Keratinocyte (primary cell): ENCODE data around the gene CNN2. TPM values are rescaled to one million over a fixed set of nuclear protein-coding genes. Genes with fewer than 3 reads are reported as not detected.

ENCODE experiments used
- DNase-seq: peaks from one replicate; pipeline ENCODE4 v3.0.0-alpha.2; 2011; ENCODE audit warnings: low read depth, missing footprints, low spot score
- FAIRE-seq: peaks from 2 replicates; lab custom pipeline; 2011; peaks lifted over from hg19 to GRCh38; lab: Jason Lieb, UNC
- H2AFZ ChIP-seq: 2 replicates; pipeline ENCODE4 v1.6.0; 2012; ENCODE audit warnings: low read length, control low read depth, inconsistent platforms; ENCODE audit not compliant: control insufficient read depth
- H3K27ac ChIP-seq: 2 replicates; pipeline ENCODE4 v1.5.1; 2011; ENCODE audit warnings: low read length; ENCODE audit not compliant: control insufficient read depth, insufficient read depth
- H3K27me3 ChIP-seq: 3 replicates; pipeline ENCODE4 v1.6.0; 2011; ENCODE audit warnings: low read length; ENCODE audit not compliant: control insufficient read depth, insufficient read depth; ENCODE audit errors: extremely low read depth
- H3K36me3 ChIP-seq, 2 experiments: 2 replicates in 1 of 2; 3 replicates in 1 of 2; pipeline ENCODE4 v1.5.1; 2011; ENCODE audit warnings: low read length in 2 of 2, mild to moderate bottlenecking in 1 of 2; ENCODE audit not compliant: control insufficient read depth in 2 of 2, insufficient read depth in 2 of 2; ENCODE audit errors: extremely low read depth in 1 of 2
- H3K4me1 ChIP-seq: 3 replicates; pipeline ENCODE4 v1.5.1; 2011; ENCODE audit warnings: low read length; ENCODE audit not compliant: control insufficient read depth, insufficient read depth; ENCODE audit errors: extremely low read depth
- H3K4me2 ChIP-seq: 3 replicates; pipeline ENCODE4 v1.6.0; 2011; ENCODE audit warnings: low read depth, low read length; ENCODE audit not compliant: control insufficient read depth, insufficient read depth; ENCODE audit errors: extremely low read depth
- H3K4me3 ChIP-seq, 3 experiments: fragments of 200-600 bp in 1 of 3; sonication (generic) in 1 of 3; 2 replicates in 2 of 3; 3 replicates in 1 of 3; pipeline ENCODE4 v1.5.1; 2011 to 2016; ENCODE audit warnings: low read length in 3 of 3, mild to moderate bottlenecking in 3 of 3, control low read depth in 2 of 3, inconsistent platforms in 1 of 3, low read depth in 1 of 3, mixed read lengths in 1 of 3, mixed run types in 1 of 3, moderate library complexity in 1 of 3; ENCODE audit not compliant: control insufficient read depth in 2 of 3, insufficient read depth in 2 of 3; ENCODE audit errors: extremely low read depth in 1 of 3
- H3K79me2 ChIP-seq: 2 replicates; pipeline ENCODE4 v1.6.0; 2012; ENCODE audit warnings: low read length; ENCODE audit not compliant: control insufficient read depth, insufficient read depth
- H3K9ac ChIP-seq: 3 replicates; pipeline ENCODE4 v1.6.0; 2011; ENCODE audit warnings: low read length; ENCODE audit not compliant: control insufficient read depth, insufficient read depth; ENCODE audit errors: extremely low read depth
- H3K9me1 ChIP-seq: 3 replicates; pipeline ENCODE4 v1.6.0; 2011; ENCODE audit warnings: low read length; ENCODE audit not compliant: control insufficient read depth, insufficient read depth; ENCODE audit errors: extremely low read depth
- H3K9me3 ChIP-seq: 2 replicates; pipeline ENCODE4 v1.5.1; 2012; ENCODE audit warnings: low read depth, low read length; ENCODE audit not compliant: control insufficient read depth
- H4K20me1 ChIP-seq: 3 replicates; pipeline ENCODE4 v1.6.0; 2011; ENCODE audit warnings: low read length; ENCODE audit not compliant: control insufficient read depth, insufficient read depth; ENCODE audit errors: extremely low read depth
- CTCF ChIP-seq, 3 experiments: IDR thresholded peaks in 1 of 3; conservative IDR thresholded peaks in 1 of 3; optimal IDR thresholded peaks in 1 of 3; 2 replicates in 2 of 3; 3 replicates in 1 of 3; pipeline versions ENCODE3 to v1.5.1; 2011; ENCODE audit warnings: low read length in 3 of 3, mild to moderate bottlenecking in 3 of 3, moderate library complexity in 2 of 3, control low read depth in 1 of 3, inconsistent platforms in 1 of 3; ENCODE audit not compliant: insufficient read depth in 2 of 3; ENCODE audit errors: extremely low read depth in 1 of 3
- EZH2 ChIP-seq: IDR thresholded peaks from one replicate; pipeline ENCODE4 v1.6.1; 2012; ENCODE audit warnings: inconsistent platforms, mild to moderate bottlenecking, low read length, moderate library complexity
- dilution Hi-C: fragments of 300-500 bp; cut with MboI; formaldehyde crosslinking; loops from one replicate; pipeline ENCODE4 v1.7.0; 2020; ENCODE audit warnings: low sequenced_read_pairs; ENCODE audit not compliant: extremely low pct_ligation_motif_present
- polyA plus RNA-seq, 5 experiments: library from polyadenylated mRNA; depleted of rRNA in 3 of 5; stranded (reverse) in 3 of 5; stranded (forward) in 1 of 5; unstranded in 1 of 5; fragments of >200 nt; gene quantifications; 1 replicate in 1 of 5; 2 replicates in 3 of 5; 3 replicates in 1 of 5; pipeline versions ENCODE4 v1.2.1 to v1.2.3, GENCODE V29; 2011 to 2012; ENCODE audit warnings: missing spikeins in 2 of 5, low read depth in 1 of 5, low replicate concordance in 1 of 5

Gene CNN2
- polyA plus RNA-seq, 1 donor (not counting 4 experiments of a cell fraction or from before 2014, with no cell fraction given), result 136 TPM

- peaks cover 0 to 16% of the 10 kb centered on the region in 2 experiments for H3K36me3 ChIP-seq
- TF ChIP-seq CTCF (optimal IDR thresholded peaks at IDR 0.05 in 1 of 3, IDR thresholded peaks at IDR 0.05 in 1 of 3, conservative IDR thresholded peaks at IDR 0.05 in 1 of 3; ENCODE audit: extremely low read depth in 1 of 3, insufficient read depth in 2 of 3, low read length in 3 of 3), result no peak
- no peak for TF ChIP-seq EZH2
- dilution Hi-C loops, result no loop called here
- no peak for DNase-seq
- no peak for FAIRE-seq
- no peak overlapping the region for H2AFZ ChIP-seq
- H3K79me2 ChIP-seq, result no peaks in the 10 kb centered on the region
- no peak overlapping the region for H3K4me2 ChIP-seq
- H3K27ac ChIP-seq, result no peak overlapping the region
- H3K4me1 ChIP-seq, result no peaks in the 10 kb centered on the region
- no peaks in the 10 kb centered on the region for H3K27me3 ChIP-seq
- no peak overlapping the region for H3K9ac ChIP-seq
- peaks cover 2% of the 10 kb centered on the region for H3K9me3 ChIP-seq
- no peaks in the 10 kb centered on the region for H3K9me1 ChIP-seq
- no peaks in the 10 kb centered on the region for H4K20me1 ChIP-seq
- H3K4me3 ChIP-seq, result no peak overlapping the region
Observed at GRCh38 chr19:1050989-1051788, 24.8 kb downstream of the CNN2 start.

- no peak overlapping the region for H3K4me2 ChIP-seq
- no peaks in the 10 kb centered on the region for H3K4me1 ChIP-seq
- H3K9me3 ChIP-seq, result peaks cover 8% of the 10 kb centered on the region
Observed at GRCh38 chr19:1051791-1052190, 25.4 kb downstream of the CNN2 start.

More at GRCh38 chr19:1051791-1052190, 25.4 kb downstream of the CNN2 start:
- H3K27ac ChIP-seq, result no peak overlapping the region
- no peak for DNase-seq
- no peak for FAIRE-seq
- H2AFZ ChIP-seq, result no peak overlapping the region
- H4K20me1 ChIP-seq, result no peaks in the 10 kb centered on the region
- no peaks in the 10 kb centered on the region for H3K9me1 ChIP-seq
- TF ChIP-seq CTCF (optimal IDR thresholded peaks at IDR 0.05 in 1 of 3, IDR thresholded peaks at IDR 0.05 in 1 of 3, conservative IDR thresholded peaks at IDR 0.05 in 1 of 3; ENCODE audit: extremely low read depth in 1 of 3, insufficient read depth in 2 of 3, low read length in 3 of 3) (no peak), EZH2 (no peak)
- H3K27me3 ChIP-seq, result no peaks in the 10 kb centered on the region
- no peak overlapping the region for H3K4me3 ChIP-seq
- peaks cover 3 to 20% of the 10 kb centered on the region in 2 experiments for H3K36me3 ChIP-seq
- no peak overlapping the region for H3K9ac ChIP-seq
- no peaks in the 10 kb centered on the region for H3K79me2 ChIP-seq
- dilution Hi-C loops, result no loop called here
